GM23338 (cell line): ENCODE measurements around the gene AGBL2. TPM values are rescaled to one million over a fixed set of nuclear protein-coding genes. Genes with fewer than 3 reads are reported as not detected.

Experiments
- ATAC-seq: fragments of 200-7000 bp; cut with Tn5 transposase; 3 replicates; pipeline ENCODE4 v1.9.1; 2020
- DNase-seq: peaks from one replicate; pipeline ENCODE4 v3.0.0-alpha.2; 2015; ENCODE audit warnings: low spot score
- H2AFZ ChIP-seq: fragments of 200-600 bp; sonication (generic); 2 replicates; pipeline ENCODE4 v1.8.0; 2016; ENCODE audit warnings: antibody characterized with exemption, mild to moderate bottlenecking, moderate library complexity
- H3F3A ChIP-seq: fragments of 200-600 bp; sonication (generic); replicated peaks from 2 replicates; pipeline ENCODE4 v1.8.0; 2017; ENCODE audit warnings: antibody characterized with exemption, mixed run types, low read depth
- H3K27ac ChIP-seq: fragments of 200-600 bp; sonication (generic); 2 replicates; pipeline ENCODE4 v1.6.1; 2016; ENCODE audit warnings: low read depth
- H3K27me3 ChIP-seq: fragments of 200-600 bp; sonication (generic); 2 replicates; pipeline ENCODE4 v1.8.0; 2016; ENCODE audit warnings: mild to moderate bottlenecking, mixed run types, moderate library complexity; ENCODE audit not compliant: insufficient read depth
- H3K36me3 ChIP-seq: fragments of 200-600 bp; sonication (generic); 2 replicates; pipeline ENCODE4 v1.8.0; 2016; ENCODE audit warnings: mild to moderate bottlenecking; ENCODE audit not compliant: insufficient read depth
- H3K4me1 ChIP-seq: fragments of 200-600 bp; sonication (generic); 2 replicates; pipeline ENCODE4 v1.8.0; 2016; ENCODE audit warnings: mild to moderate bottlenecking, moderate library complexity; ENCODE audit not compliant: insufficient read depth
- H3K4me2 ChIP-seq: fragments of 200-600 bp; sonication (generic); 2 replicates; pipeline ENCODE4 v1.7.1; 2017; ENCODE audit warnings: mixed run types
- H3K4me3 ChIP-seq: fragments of 200-600 bp; sonication (generic); 2 replicates; pipeline ENCODE4 v1.6.1; 2016; ENCODE audit warnings: mixed run types
- H3K79me2 ChIP-seq: fragments of 200-600 bp; sonication (generic); replicated peaks from 2 replicates; pipeline ENCODE4 v1.8.0; 2017; ENCODE audit warnings: mild to moderate bottlenecking; ENCODE audit not compliant: insufficient read depth
- H3K9me2 ChIP-seq: fragments of 200-600 bp; sonication (generic); 2 replicates; pipeline ENCODE4 v1.8.0; 2017; ENCODE audit not compliant: insufficient read depth
- H4K20me1 ChIP-seq: fragments of 200-600 bp; sonication (generic); replicated peaks from 2 replicates; pipeline ENCODE4 v1.8.0; 2017; ENCODE audit warnings: mild to moderate bottlenecking; ENCODE audit not compliant: insufficient read depth
- H3K27ac Mint-ChIP-seq: 2 replicates; pipeline ENCODE4 v1.8.0; 2020; ENCODE audit warnings: inconsistent platforms, mild to moderate bottlenecking, moderate library complexity, mixed read lengths
- H3K27me3 Mint-ChIP-seq: 3 replicates; pipeline ENCODE4 v1.8.0; 2022; ENCODE audit warnings: low read depth, mild to moderate bottlenecking, moderate library complexity, mixed read lengths, inconsistent platforms; ENCODE audit not compliant: insufficient read depth, poor library complexity
- H3K36me3 Mint-ChIP-seq: 3 replicates; pipeline ENCODE4 v1.8.0; 2021; ENCODE audit warnings: low read depth, mild to moderate bottlenecking, inconsistent platforms, moderate library complexity, mixed read lengths
- H3K4me1 Mint-ChIP-seq: 3 replicates; pipeline ENCODE4 v1.8.0; 2020; ENCODE audit warnings: mild to moderate bottlenecking, inconsistent platforms, mixed read lengths
- H3K4me3 Mint-ChIP-seq: 3 replicates; pipeline ENCODE4 v1.8.0; 2021; ENCODE audit warnings: moderate library complexity, mild to moderate bottlenecking, inconsistent platforms, mixed read lengths
- H3K9me3 Mint-ChIP-seq: 3 replicates; pipeline ENCODE4 v1.8.0; 2020; ENCODE audit warnings: moderate library complexity, mild to moderate bottlenecking, inconsistent platforms, mixed read lengths
- CREB1 ChIP-seq: fragments of 250-450 bp; sonication (Bioruptor Pico); IDR thresholded peaks from 2 replicates; pipeline ENCODE4 v1.5.0; 2020; ENCODE audit warnings: low read depth, mild to moderate bottlenecking, moderate library complexity
- EZH2 ChIP-seq: fragments of 200-600 bp; sonication (generic); IDR thresholded peaks from one replicate; pipeline ENCODE4 v1.8.0; 2017; ENCODE audit warnings: antibody characterized with exemption, mild to moderate bottlenecking, low read depth; ENCODE audit not compliant: unreplicated experiment
- JUNB ChIP-seq: IDR thresholded peaks from one replicate; pipeline ENCODE4 v1.6.1; 2016; ENCODE audit warnings: antibody characterized with exemption; ENCODE audit not compliant: unreplicated experiment
- NANOG ChIP-seq: IDR thresholded peaks from 2 replicates; pipeline ENCODE4 v1.6.1; 2016; ENCODE audit warnings: antibody characterized with exemption, borderline replicate concordance
- POLR2AphosphoS5 ChIP-seq: IDR thresholded peaks from 2 replicates; pipeline ENCODE4 v1.6.1; 2016; ENCODE audit warnings: antibody characterized with exemption, low read depth
- ZNF114 ChIP-seq: fragments of 250-450 bp; sonication (Bioruptor Pico); IDR thresholded peaks from 2 replicates; pipeline ENCODE4 v1.5.0; 2020; ENCODE audit warnings: mild to moderate bottlenecking, moderate library complexity
- polyA plus RNA-seq: library from polyadenylated mRNA; unstranded; fragments of >200 nt; fragmentation: Nextera tagmentation; extraction: Ambion mirVana; gene quantifications from 2 replicates; pipeline ENCODE4 v1.2.1, GENCODE V29; 2016
- total RNA-seq: library from RNA; depleted of rRNA; stranded (reverse); fragments of >200 nt; shearing (Covaris generic); gene quantifications from 2 replicates; pipeline ENCODE4 v1.2.3, GENCODE V29; 2014
- TF ChIP-seq, protein P1 (sequence below), 2 experiments: fragments of 200-600 bp in 1 of 2; sonication (generic) in 1 of 2; conservative IDR thresholded peaks; 2 replicates each; pipeline versions ENCODE4 v1.5.1 to v1.6.1; 2016 to 2017; ENCODE audit warnings: antibody characterized with exemption in 2 of 2, low read depth in 2 of 2, mild to moderate bottlenecking in 2 of 2, moderate library complexity in 1 of 2
- TF ChIP-seq, protein P2 (sequence below): IDR thresholded peaks from 2 replicates; pipeline ENCODE4 v1.6.1; 2016; ENCODE audit warnings: antibody characterized with exemption
- TF ChIP-seq, protein P3 (sequence below): fragments of 250-450 bp; sonication (Bioruptor Pico); IDR thresholded peaks from 2 replicates; pipeline ENCODE4 v1.5.0; 2020; ENCODE audit warnings: mild to moderate bottlenecking, moderate library complexity
- TF ChIP-seq, protein P4 (sequence below): IDR thresholded peaks from one replicate; pipeline ENCODE4 v1.6.1; 2018; ENCODE audit warnings: antibody characterized with exemption; ENCODE audit not compliant: unreplicated experiment

AGBL2 gene
- total and polyA plus RNA-seq, 2 experiments from 2014 or later, result 5.1 to 5.6 TPM

DNA sequence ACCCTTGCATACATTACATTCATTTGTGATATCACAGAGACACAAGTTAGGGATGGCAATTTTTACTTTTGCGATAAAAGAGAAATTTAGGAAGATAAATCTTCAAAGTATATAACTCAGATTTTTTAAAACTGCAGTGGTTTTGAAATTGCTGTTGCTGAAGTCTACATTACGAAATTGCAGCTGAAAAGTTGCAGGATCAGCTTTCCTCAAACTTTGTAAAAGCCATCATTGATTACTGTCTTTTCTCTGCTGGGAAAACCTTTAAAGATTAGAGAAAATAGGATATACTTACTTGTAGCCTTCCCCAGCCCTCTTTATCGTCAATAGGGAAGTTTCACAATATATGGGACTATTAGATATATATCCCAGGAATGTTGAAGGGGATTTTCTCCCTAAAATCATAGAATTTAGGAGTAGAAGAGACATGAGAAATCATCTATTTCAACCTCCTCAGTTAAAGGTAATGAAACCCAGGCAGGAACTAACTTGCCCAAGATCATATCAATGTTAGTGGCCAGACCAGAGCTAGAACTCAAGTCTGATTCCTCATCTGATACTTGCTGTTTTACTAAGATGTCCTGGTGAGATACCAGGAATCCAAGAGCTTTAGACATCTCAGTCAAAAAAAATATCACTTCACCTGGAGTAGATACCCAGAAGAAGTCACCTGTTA lies 10.4 kb upstream of the AGBL2 start:
- H3K4me3 Mint-ChIP-seq, result no peak overlapping the region
- peaks cover 79% of the 10 kb centered on the region for H3K36me3 Mint-ChIP-seq
- peaks cover 3% of the 10 kb centered on the region for H3K27me3 Mint-ChIP-seq
- no peaks in the 10 kb centered on the region for H3K4me1 Mint-ChIP-seq
- Histone ChIP-seq H4K20me1 (no peaks in the 10 kb centered on the region; the same call in none of the 2 replicates), H3K79me2 (no peaks in the 10 kb centered on the region), H3K9me2 (no peaks in the 10 kb centered on the region), H2AFZ (no peak overlapping the region), H3F3A (peaks cover 10% of the 10 kb centered on the region; the same call in 1 of the 2 replicates), H3K36me3 (peaks cover 63% of the 10 kb centered on the region), H3K4me3 (no peak overlapping the region), H3K4me2 (no peak overlapping the region), H3K4me1 (no peaks in the 10 kb centered on the region), H3K27me3 (no peaks in the 10 kb centered on the region), H3K27ac (no peak overlapping the region)
- ATAC-seq (no peak), DNase-seq (no peak)
- no peaks in the 10 kb centered on the region for H3K9me3 Mint-ChIP-seq
- TF ChIP-seq POLR2AphosphoS5 (no peak), CREB1 (CRISPR knock-in tag) (no peak), EZH2 (no peak), JUNB (no peak), NANOG (no peak), ZNF114 (no peak)
- TF ChIP-seq, protein P1, sequence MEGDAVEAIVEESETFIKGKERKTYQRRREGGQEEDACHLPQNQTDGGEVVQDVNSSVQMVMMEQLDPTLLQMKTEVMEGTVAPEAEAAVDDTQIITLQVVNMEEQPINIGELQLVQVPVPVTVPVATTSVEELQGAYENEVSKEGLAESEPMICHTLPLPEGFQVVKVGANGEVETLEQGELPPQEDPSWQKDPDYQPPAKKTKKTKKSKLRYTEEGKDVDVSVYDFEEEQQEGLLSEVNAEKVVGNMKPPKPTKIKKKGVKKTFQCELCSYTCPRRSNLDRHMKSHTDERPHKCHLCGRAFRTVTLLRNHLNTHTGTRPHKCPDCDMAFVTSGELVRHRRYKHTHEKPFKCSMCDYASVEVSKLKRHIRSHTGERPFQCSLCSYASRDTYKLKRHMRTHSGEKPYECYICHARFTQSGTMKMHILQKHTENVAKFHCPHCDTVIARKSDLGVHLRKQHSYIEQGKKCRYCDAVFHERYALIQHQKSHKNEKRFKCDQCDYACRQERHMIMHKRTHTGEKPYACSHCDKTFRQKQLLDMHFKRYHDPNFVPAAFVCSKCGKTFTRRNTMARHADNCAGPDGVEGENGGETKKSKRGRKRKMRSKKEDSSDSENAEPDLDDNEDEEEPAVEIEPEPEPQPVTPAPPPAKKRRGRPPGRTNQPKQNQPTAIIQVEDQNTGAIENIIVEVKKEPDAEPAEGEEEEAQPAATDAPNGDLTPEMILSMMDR (conservative IDR thresholded peaks at IDR 0.05; ENCODE audit: low read depth in 2 of 2), result no peak
- TF ChIP-seq, protein P2, sequence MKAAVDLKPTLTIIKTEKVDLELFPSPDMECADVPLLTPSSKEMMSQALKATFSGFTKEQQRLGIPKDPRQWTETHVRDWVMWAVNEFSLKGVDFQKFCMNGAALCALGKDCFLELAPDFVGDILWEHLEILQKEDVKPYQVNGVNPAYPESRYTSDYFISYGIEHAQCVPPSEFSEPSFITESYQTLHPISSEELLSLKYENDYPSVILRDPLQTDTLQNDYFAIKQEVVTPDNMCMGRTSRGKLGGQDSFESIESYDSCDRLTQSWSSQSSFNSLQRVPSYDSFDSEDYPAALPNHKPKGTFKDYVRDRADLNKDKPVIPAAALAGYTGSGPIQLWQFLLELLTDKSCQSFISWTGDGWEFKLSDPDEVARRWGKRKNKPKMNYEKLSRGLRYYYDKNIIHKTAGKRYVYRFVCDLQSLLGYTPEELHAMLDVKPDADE, result no peak
- TF ChIP-seq, protein P3, sequence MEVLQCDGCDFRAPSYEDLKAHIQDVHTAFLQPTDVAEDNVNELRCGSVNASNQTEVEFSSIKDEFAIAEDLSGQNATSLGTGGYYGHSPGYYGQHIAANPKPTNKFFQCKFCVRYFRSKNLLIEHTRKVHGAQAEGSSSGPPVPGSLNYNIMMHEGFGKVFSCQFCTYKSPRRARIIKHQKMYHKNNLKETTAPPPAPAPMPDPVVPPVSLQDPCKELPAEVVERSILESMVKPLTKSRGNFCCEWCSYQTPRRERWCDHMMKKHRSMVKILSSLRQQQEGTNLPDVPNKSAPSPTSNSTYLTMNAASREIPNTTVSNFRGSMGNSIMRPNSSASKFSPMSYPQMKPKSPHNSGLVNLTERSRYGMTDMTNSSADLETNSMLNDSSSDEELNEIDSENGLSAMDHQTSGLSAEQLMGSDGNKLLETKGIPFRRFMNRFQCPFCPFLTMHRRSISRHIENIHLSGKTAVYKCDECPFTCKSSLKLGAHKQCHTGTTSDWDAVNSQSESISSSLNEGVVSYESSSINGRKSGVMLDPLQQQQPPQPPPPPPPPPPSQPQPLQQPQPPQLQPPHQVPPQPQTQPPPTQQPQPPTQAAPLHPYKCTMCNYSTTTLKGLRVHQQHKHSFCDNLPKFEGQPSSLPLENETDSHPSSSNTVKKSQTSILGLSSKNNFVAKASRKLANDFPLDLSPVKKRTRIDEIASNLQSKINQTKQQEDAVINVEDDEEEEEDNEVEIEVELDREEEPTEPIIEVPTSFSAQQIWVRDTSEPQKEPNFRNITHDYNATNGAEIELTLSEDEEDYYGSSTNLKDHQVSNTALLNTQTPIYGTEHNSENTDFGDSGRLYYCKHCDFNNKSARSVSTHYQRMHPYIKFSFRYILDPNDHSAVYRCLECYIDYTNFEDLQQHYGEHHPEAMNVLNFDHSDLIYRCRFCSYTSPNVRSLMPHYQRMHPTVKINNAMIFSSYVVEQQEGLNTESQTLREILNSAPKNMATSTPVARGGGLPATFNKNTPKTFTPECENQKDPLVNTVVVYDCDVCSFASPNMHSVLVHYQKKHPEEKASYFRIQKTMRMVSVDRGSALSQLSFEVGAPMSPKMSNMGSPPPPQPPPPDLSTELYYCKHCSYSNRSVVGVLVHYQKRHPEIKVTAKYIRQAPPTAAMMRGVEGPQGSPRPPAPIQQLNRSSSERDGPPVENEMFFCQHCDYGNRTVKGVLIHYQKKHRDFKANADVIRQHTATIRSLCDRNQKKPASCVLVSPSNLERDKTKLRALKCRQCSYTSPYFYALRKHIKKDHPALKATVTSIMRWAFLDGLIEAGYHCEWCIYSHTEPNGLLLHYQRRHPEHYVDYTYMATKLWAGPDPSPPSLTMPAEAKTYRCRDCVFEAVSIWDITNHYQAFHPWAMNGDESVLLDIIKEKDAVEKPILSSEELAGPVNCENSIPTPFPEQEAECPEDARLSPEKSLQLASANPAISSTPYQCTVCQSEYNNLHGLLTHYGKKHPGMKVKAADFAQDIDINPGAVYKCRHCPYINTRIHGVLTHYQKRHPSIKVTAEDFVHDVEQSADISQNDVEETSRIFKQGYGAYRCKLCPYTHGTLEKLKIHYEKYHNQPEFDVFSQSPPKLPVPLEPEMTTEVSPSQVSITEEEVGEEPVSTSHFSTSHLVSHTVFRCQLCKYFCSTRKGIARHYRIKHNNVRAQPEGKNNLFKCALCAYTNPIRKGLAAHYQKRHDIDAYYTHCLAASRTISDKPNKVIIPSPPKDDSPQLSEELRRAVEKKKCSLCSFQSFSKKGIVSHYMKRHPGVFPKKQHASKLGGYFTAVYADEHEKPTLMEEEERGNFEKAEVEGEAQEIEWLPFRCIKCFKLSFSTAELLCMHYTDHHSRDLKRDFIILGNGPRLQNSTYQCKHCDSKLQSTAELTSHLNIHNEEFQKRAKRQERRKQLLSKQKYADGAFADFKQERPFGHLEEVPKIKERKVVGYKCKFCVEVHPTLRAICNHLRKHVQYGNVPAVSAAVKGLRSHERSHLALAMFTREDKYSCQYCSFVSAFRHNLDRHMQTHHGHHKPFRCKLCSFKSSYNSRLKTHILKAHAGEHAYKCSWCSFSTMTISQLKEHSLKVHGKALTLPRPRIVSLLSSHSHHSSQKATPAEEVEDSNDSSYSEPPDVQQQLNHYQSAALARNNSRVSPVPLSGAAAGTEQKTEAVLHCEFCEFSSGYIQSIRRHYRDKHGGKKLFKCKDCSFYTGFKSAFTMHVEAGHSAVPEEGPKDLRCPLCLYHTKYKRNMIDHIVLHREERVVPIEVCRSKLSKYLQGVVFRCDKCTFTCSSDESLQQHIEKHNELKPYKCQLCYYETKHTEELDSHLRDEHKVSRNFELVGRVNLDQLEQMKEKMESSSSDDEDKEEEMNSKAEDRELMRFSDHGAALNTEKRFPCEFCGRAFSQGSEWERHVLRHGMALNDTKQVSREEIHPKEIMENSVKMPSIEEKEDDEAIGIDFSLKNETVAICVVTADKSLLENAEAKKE, result no peak
- TF ChIP-seq, protein P4, sequence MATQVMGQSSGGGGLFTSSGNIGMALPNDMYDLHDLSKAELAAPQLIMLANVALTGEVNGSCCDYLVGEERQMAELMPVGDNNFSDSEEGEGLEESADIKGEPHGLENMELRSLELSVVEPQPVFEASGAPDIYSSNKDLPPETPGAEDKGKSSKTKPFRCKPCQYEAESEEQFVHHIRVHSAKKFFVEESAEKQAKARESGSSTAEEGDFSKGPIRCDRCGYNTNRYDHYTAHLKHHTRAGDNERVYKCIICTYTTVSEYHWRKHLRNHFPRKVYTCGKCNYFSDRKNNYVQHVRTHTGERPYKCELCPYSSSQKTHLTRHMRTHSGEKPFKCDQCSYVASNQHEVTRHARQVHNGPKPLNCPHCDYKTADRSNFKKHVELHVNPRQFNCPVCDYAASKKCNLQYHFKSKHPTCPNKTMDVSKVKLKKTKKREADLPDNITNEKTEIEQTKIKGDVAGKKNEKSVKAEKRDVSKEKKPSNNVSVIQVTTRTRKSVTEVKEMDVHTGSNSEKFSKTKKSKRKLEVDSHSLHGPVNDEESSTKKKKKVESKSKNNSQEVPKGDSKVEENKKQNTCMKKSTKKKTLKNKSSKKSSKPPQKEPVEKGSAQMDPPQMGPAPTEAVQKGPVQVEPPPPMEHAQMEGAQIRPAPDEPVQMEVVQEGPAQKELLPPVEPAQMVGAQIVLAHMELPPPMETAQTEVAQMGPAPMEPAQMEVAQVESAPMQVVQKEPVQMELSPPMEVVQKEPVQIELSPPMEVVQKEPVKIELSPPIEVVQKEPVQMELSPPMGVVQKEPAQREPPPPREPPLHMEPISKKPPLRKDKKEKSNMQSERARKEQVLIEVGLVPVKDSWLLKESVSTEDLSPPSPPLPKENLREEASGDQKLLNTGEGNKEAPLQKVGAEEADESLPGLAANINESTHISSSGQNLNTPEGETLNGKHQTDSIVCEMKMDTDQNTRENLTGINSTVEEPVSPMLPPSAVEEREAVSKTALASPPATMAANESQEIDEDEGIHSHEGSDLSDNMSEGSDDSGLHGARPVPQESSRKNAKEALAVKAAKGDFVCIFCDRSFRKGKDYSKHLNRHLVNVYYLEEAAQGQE, result no peak
- no peak overlapping the region for H3K27ac Mint-ChIP-seq
